ENCODE results near the gene MYO15B. TPM values are rescaled to one million over a fixed set of nuclear protein-coding genes. Genes with fewer than 3 reads are reported as not detected.

Gene MYO15B
- 1.6 and 3.9 TPM in 2 replicates for total RNA-seq

GRCh38 chr17:75587675-75588595 lies at the start of gene MYO15B:
MYO15B (plus strand) TSS chr17:75587800; CDS start chr17:75588058, 258 bp downstream.
- DNase-seq (ENCODE audit: low read depth): peak; percentile 27
- H3K4me3 ChIP-seq (ENCODE audit: low read depth, low read length): peak within 1 kb of the TSS; percentile 54
- TF ChIP-seq CTCF (IDR thresholded peaks at IDR 0.05; ENCODE audit: insufficient read depth, low read depth, low read length): no peak

- TF ChIP-seq CTCF (IDR thresholded peaks at IDR 0.05; ENCODE audit: insufficient read depth, low read depth, low read length): no peak
- no peak overlapping the region for H3K4me3 ChIP-seq (ENCODE audit: low read depth, low read length)
- DNase-seq (ENCODE audit: low read depth): peak; percentile 34
These were observed 47.5 kb upstream of the MYO15B start for GRCh38 chr17:75539967-75540729.

GRCh38 chr17:75540923-75541503 lies 46.6 kb upstream of the MYO15B start:
- H3K4me3 ChIP-seq (ENCODE audit: low read depth, low read length): no peak overlapping the region
- no peak for TF ChIP-seq CTCF (IDR thresholded peaks at IDR 0.05; ENCODE audit: insufficient read depth, low read depth, low read length)
- DNase-seq (ENCODE audit: low read depth): no peak

GRCh38 chr17:75542229-75542628 lies 45.4 kb upstream of the MYO15B start:
- no peak for DNase-seq (ENCODE audit: low read depth)
- no peak for TF ChIP-seq CTCF (IDR thresholded peaks at IDR 0.05; ENCODE audit: insufficient read depth, low read depth, low read length)
- H3K4me3 ChIP-seq (ENCODE audit: low read depth, low read length): no peak overlapping the region

GRCh38 chr17:75542728-75543336 lies 44.8 kb upstream of the MYO15B start:
- no peak for TF ChIP-seq CTCF (IDR thresholded peaks at IDR 0.05; ENCODE audit: insufficient read depth, low read depth, low read length)
- H3K4me3 ChIP-seq (ENCODE audit: low read depth, low read length): no peak overlapping the region
- DNase-seq (ENCODE audit: low read depth): no peak

- no peak overlapping the region for H3K4me3 ChIP-seq (ENCODE audit: low read depth, low read length)
- no peak for TF ChIP-seq CTCF (IDR thresholded peaks at IDR 0.05; ENCODE audit: insufficient read depth, low read depth, low read length)
- DNase-seq (ENCODE audit: low read depth): no peak
These were observed 43.4 kb upstream of the MYO15B start for GRCh38 chr17:75544250-75544649.

Data from fibroblast of villous mesenchyme (primary cell).